Naive thymus-derived CD4-positive, alpha-beta T cell (primary cell): ENCODE data around the gene SYT1. TPM values are rescaled to one million over a fixed set of nuclear protein-coding genes. Genes with fewer than 3 reads are reported as not detected.

Experiments
- ATAC-seq: fragments of 150-1000 bp; cut with Tn5 transposase; 2 replicates; pipeline ENCODE4 v1.10.0; 2021; ENCODE audit warnings: mild to moderate bottlenecking, moderate library complexity
- CTCF ChIA-PET: fragments of 350-600 bp; sonication (Branson Sonifier 250); formaldehyde crosslinking; loops from one replicate; lab custom pipeline; 2021; ENCODE audit warnings: antibody characterized with exemption; lab: Charles Lee
- POLR2A ChIA-PET: fragments of 350-600 bp; sonication (Branson Sonifier 250); formaldehyde crosslinking; loops from one replicate; lab custom pipeline; 2021; ENCODE audit warnings: antibody characterized with exemption, inconsistent platforms; lab: Charles Lee
- DNase-seq, 9 donors: peaks; one replicate each; pipeline versions ENCODE4 v3.0.0 to v3.0.0-alpha.2; 2020 to 2022; ENCODE audit warnings: mixed read lengths in 1 of 9
- H3K27ac ChIP-seq: one replicate; pipeline ENCODE4 v1.7.0; 2013; ENCODE audit warnings: mild to moderate bottlenecking, low read depth, low read length, moderate library complexity
- H3K27me3 ChIP-seq, 2 donors: one replicate each; pipeline ENCODE4 v1.7.0; 2013; ENCODE audit warnings: low read length in 2 of 2, mild to moderate bottlenecking in 2 of 2, moderate library complexity in 2 of 2; ENCODE audit not compliant: control insufficient read depth in 2 of 2, insufficient read depth in 2 of 2
- H3K36me3 ChIP-seq, 3 experiments: 1 replicate in 2 of 3; 2 replicates in 1 of 3; pipeline ENCODE4 v1.7.0; 2013; ENCODE audit warnings: low read length in 3 of 3, mild to moderate bottlenecking in 3 of 3, moderate library complexity in 1 of 3; ENCODE audit not compliant: insufficient read depth in 3 of 3, control insufficient read depth in 2 of 3
- H3K4me1 ChIP-seq, 2 donors: one replicate each; pipeline ENCODE4 v1.7.0; 2013; ENCODE audit warnings: low read length in 2 of 2, mild to moderate bottlenecking in 2 of 2, moderate library complexity in 1 of 2; ENCODE audit not compliant: control insufficient read depth in 2 of 2, insufficient read depth in 2 of 2
- H3K4me3 ChIP-seq: 2 replicates; pipeline ENCODE4 v1.7.0; 2013; ENCODE audit warnings: mild to moderate bottlenecking, low read length
- H3K9me3 ChIP-seq, 3 experiments: 1 replicate in 2 of 3; 2 replicates in 1 of 3; pipeline ENCODE4 v1.7.0; 2013; ENCODE audit warnings: low read length in 3 of 3; ENCODE audit not compliant: control insufficient read depth in 2 of 3
- H3K27ac Mint-ChIP-seq, 9 donors: one replicate each; pipeline ENCODE4 v1.8.0; 2020 to 2022; ENCODE audit warnings: mixed read lengths in 9 of 9, mild to moderate bottlenecking in 8 of 9, moderate library complexity in 5 of 9, inconsistent platforms in 2 of 9
- H3K27me3 Mint-ChIP-seq, 5 donors: one replicate each; pipeline ENCODE4 v1.8.0; 2021 to 2022; ENCODE audit warnings: mixed read lengths in 5 of 5, mild to moderate bottlenecking in 1 of 5
- H3K36me3 Mint-ChIP-seq, 5 donors: one replicate each; pipeline ENCODE4 v1.8.0; 2020 to 2022; ENCODE audit warnings: mixed read lengths in 5 of 5, mild to moderate bottlenecking in 3 of 5, inconsistent platforms in 1 of 5
- H3K4me1 Mint-ChIP-seq, 7 donors: one replicate each; pipeline ENCODE4 v1.8.0; 2020 to 2022; ENCODE audit warnings: mixed read lengths in 7 of 7, mild to moderate bottlenecking in 3 of 7, inconsistent platforms in 1 of 7
- H3K4me3 Mint-ChIP-seq, 10 donors: one replicate each; pipeline ENCODE4 v1.8.0; 2020 to 2022; ENCODE audit warnings: mild to moderate bottlenecking in 10 of 10, mixed read lengths in 10 of 10, moderate library complexity in 6 of 10, inconsistent platforms in 2 of 10
- H3K9me3 Mint-ChIP-seq, 11 donors: one replicate each; pipeline ENCODE4 v1.8.0; 2020 to 2022; ENCODE audit warnings: mixed read lengths in 11 of 11, mild to moderate bottlenecking in 4 of 11, inconsistent platforms in 1 of 11, moderate library complexity in 1 of 11
- intact Hi-C, 2 donors: fragments of 100-400 bp; cut with micrococcal nuclease; formaldehyde crosslinking; loops; one replicate each; pipeline ENCODE4 v1.15.1; 2023
- polyA plus RNA-seq, 2 donors: library from polyadenylated mRNA; unstranded; fragments of 300-500 nt; fragmentation: Illumina TruSeq; gene quantifications; one replicate each; pipeline ENCODE4 v1.2.3, GENCODE V29; 2021
- total RNA-seq, 6 experiments: library from RNA in 5 of 6; stranded (reverse) in 5 of 6; gene quantifications; 1 replicate in 5 of 6; 2 replicates in 1 of 6; pipeline ENCODE4 v1.2.3 and lab custom pipeline; 2021 to 2026

The SYT1 gene
- total and polyA plus RNA-seq, 7 experiments from 2014 or later = 0.98 TPM; not detected in 6

GRCh38 chr12:78871566-78871965 is 7.0 kb downstream of the SYT1 start:
- Mint-ChIP-seq H3K27me3 (peaks cover 0 to 2% (median 0%) of the 10 kb centered on the region in 5 donors), H3K9me3 (peaks cover 0 to 2% (median 0%) of the 10 kb centered on the region in 11 donors), H3K36me3 (no peaks in the 10 kb centered on the region), H3K4me3 (no peak overlapping the region), H3K4me1 (no peaks in the 10 kb centered on the region), H3K27ac (no peak overlapping the region)
- ATAC-seq = no peak
- POLR2A ChIA-PET = no interaction called here
- CTCF ChIA-PET = no interaction called here
- no peaks in the 10 kb centered on the region for H3K36me3 ChIP-seq
- no peak overlapping the region for H3K4me3 ChIP-seq
- no peaks in the 10 kb centered on the region for H3K9me3 ChIP-seq
- intact Hi-C loops = no loop called here
- H3K4me1 ChIP-seq = no peaks in the 10 kb centered on the region
- H3K27me3 ChIP-seq = no peaks in the 10 kb centered on the region
- DNase-seq = no peak
- no peak overlapping the region for H3K27ac ChIP-seq

GRCh38 chr12:78878459-78878858 is 13.9 kb downstream of the SYT1 start:
- Mint-ChIP-seq H3K4me1 (no peaks in the 10 kb centered on the region), H3K4me3 (no peak overlapping the region), H3K27ac (no peak overlapping the region), H3K9me3 (peaks cover 0 to 18% (median 1%) of the 10 kb centered on the region in 11 donors), H3K36me3 (no peaks in the 10 kb centered on the region), H3K27me3 (no peaks in the 10 kb centered on the region)
- H3K4me3 ChIP-seq = no peak overlapping the region
- intact Hi-C loops = no loop called here
- H3K27me3 ChIP-seq = no peaks in the 10 kb centered on the region
- ChIA-PET CTCF (no interaction called here), POLR2A (no interaction called here)
- H3K9me3 ChIP-seq = no peaks in the 10 kb centered on the region
- no peak for ATAC-seq
- H3K4me1 ChIP-seq = no peaks in the 10 kb centered on the region
- no peaks in the 10 kb centered on the region for H3K36me3 ChIP-seq
- DNase-seq = no peak
- no peak overlapping the region for H3K27ac ChIP-seq

GRCh38 chr12:78878866-78879265 is 14.3 kb downstream of the SYT1 start:
- peaks cover 0 to 18% (median 1%) of the 10 kb centered on the region in 11 donors for H3K9me3 Mint-ChIP-seq
- intact Hi-C loops = no loop called here
- POLR2A ChIA-PET = no interaction called here
- no peaks in the 10 kb centered on the region for H3K36me3 ChIP-seq
- no peak overlapping the region for H3K4me3 Mint-ChIP-seq
- H3K27ac Mint-ChIP-seq = no peak overlapping the region
- H3K4me1 ChIP-seq = no peaks in the 10 kb centered on the region
- H3K4me1 Mint-ChIP-seq = no peaks in the 10 kb centered on the region
- H3K27me3 Mint-ChIP-seq = no peaks in the 10 kb centered on the region
- no peak for DNase-seq
- no peaks in the 10 kb centered on the region for H3K36me3 Mint-ChIP-seq
- H3K4me3 ChIP-seq = no peak overlapping the region
- H3K27ac ChIP-seq = no peak overlapping the region
- ATAC-seq = no peak
- no peaks in the 10 kb centered on the region for H3K27me3 ChIP-seq
- CTCF ChIA-PET = no interaction called here
- no peaks in the 10 kb centered on the region for H3K9me3 ChIP-seq

- H3K36me3 ChIP-seq = no peaks in the 10 kb centered on the region
- DNase-seq (no peak), ATAC-seq (no peak)
- Mint-ChIP-seq H3K27ac (no peak overlapping the region), H3K27me3 (no peaks in the 10 kb centered on the region), H3K4me3 (no peak overlapping the region), H3K4me1 (no peaks in the 10 kb centered on the region), H3K36me3 (no peaks in the 10 kb centered on the region), H3K9me3 (peaks cover 0 to 18% (median 1%) of the 10 kb centered on the region in 11 donors)
- CTCF ChIA-PET = no interaction called here
- POLR2A ChIA-PET = no interaction called here
- intact Hi-C loops = no loop called here
- H3K27me3 ChIP-seq = no peaks in the 10 kb centered on the region
- H3K4me1 ChIP-seq = no peaks in the 10 kb centered on the region
- no peak overlapping the region for H3K4me3 ChIP-seq
- H3K9me3 ChIP-seq = no peaks in the 10 kb centered on the region
- H3K27ac ChIP-seq = no peak overlapping the region
These were observed 15.5 kb downstream of the SYT1 start for GRCh38 chr12:78880078-78880477.

GRCh38 chr12:78881685-78882084 is 17.1 kb downstream of the SYT1 start:
- H3K36me3 Mint-ChIP-seq = no peaks in the 10 kb centered on the region
- Histone ChIP-seq H3K4me3 (no peak overlapping the region), H3K36me3 (no peaks in the 10 kb centered on the region), H3K27ac (no peak overlapping the region), H3K4me1 (no peaks in the 10 kb centered on the region), H3K9me3 (no peaks in the 10 kb centered on the region), H3K27me3 (no peaks in the 10 kb centered on the region)
- H3K9me3 Mint-ChIP-seq = peaks cover 0 to 18% (median 1%) of the 10 kb centered on the region in 11 donors
- intact Hi-C loops = no loop called here
- H3K4me3 Mint-ChIP-seq = no peak overlapping the region
- no peak overlapping the region for H3K27ac Mint-ChIP-seq
- DNase-seq = no peak
- no peak for ATAC-seq
- ChIA-PET CTCF (no interaction called here), POLR2A (no interaction called here)
- no peaks in the 10 kb centered on the region for H3K4me1 Mint-ChIP-seq
- H3K27me3 Mint-ChIP-seq = no peaks in the 10 kb centered on the region

- CTCF ChIA-PET = no interaction called here
- H3K9me3 ChIP-seq = no peaks in the 10 kb centered on the region
- no peaks in the 10 kb centered on the region for H3K4me1 ChIP-seq
- Mint-ChIP-seq H3K27ac (no peak overlapping the region), H3K27me3 (no peaks in the 10 kb centered on the region), H3K4me3 (no peak overlapping the region), H3K4me1 (no peaks in the 10 kb centered on the region), H3K36me3 (no peaks in the 10 kb centered on the region), H3K9me3 (peaks cover 0 to 13% (median 0%) of the 10 kb centered on the region in 11 donors)
- no peak for DNase-seq
- intact Hi-C loops = no loop called here
- H3K27me3 ChIP-seq = no peaks in the 10 kb centered on the region
- no peaks in the 10 kb centered on the region for H3K36me3 ChIP-seq
- no peak for ATAC-seq
- no peak overlapping the region for H3K27ac ChIP-seq
- POLR2A ChIA-PET = no interaction called here
- no peak overlapping the region for H3K4me3 ChIP-seq
These were observed 20.9 kb downstream of the SYT1 start for GRCh38 chr12:78885466-78885865.

- Mint-ChIP-seq H3K27ac (no peak overlapping the region), H3K9me3 (peaks cover 0 to 11% (median 0%) of the 10 kb centered on the region in 11 donors), H3K27me3 (no peaks in the 10 kb centered on the region), H3K36me3 (no peaks in the 10 kb centered on the region), H3K4me3 (no peak overlapping the region), H3K4me1 (no peaks in the 10 kb centered on the region)
- no peak overlapping the region for H3K4me3 ChIP-seq
- ATAC-seq = no peak
- H3K27me3 ChIP-seq = no peaks in the 10 kb centered on the region
- H3K9me3 ChIP-seq = no peaks in the 10 kb centered on the region
- H3K27ac ChIP-seq = no peak overlapping the region
- ChIA-PET POLR2A (no interaction called here), CTCF (no interaction called here)
- DNase-seq = no peak
- no peaks in the 10 kb centered on the region for H3K36me3 ChIP-seq
- no peaks in the 10 kb centered on the region for H3K4me1 ChIP-seq
- intact Hi-C loops = no loop called here
These were observed 22.3 kb downstream of the SYT1 start for GRCh38 chr12:78886719-78887407.
